Activated CD4-positive, alpha-beta T cell treated with anti-CD3 and anti-CD28 coated beads, Interleukin-2, amount 50 U/mL, for 16 hours (primary cell): ENCODE results near the gene MMP25.
"Not testable (repeated sequence)": the region's sequence is repeated elsewhere in the genome, so short reads cannot be mapped to it uniquely, and the experiment has no call there.

Experiments
- DNase-seq: peaks from one replicate; pipeline ENCODE4 v3.0.0-alpha.2; 2020

The MMP25 gene

DNA sequence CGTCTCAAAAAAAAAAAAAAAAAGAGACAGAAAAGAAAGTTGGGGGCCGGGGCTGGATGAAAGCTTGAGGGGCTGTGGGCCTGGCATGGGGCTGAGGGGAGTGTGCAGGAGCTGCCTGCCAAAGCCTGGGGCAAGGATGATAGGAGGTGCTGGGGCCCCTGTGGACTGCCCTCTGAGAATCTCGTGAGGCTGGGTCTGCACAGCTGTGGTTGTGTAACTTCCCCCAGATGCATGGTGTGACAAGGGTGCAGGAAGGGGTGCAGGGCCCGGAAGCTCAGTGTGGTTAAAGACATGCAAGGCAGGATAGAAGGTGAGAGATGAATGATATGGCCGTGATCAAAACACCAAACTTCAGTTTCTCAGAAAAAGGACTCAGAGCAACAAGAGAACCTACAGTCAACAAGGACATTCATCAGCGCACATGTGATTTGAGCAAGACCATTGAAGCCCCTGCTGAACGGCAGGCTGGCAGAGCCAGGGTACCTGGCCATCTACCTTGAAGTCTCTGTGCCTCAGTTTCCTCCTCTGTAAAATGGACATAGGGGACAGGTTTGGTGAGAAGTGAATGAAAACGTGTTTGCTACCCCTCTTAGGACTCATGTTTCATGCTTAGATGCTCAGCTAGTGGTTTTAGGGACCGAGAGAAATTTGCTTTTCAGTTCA is 28.6 kb downstream of the MMP25 start:
- DNase-seq = peak; percentile 97

DNA sequence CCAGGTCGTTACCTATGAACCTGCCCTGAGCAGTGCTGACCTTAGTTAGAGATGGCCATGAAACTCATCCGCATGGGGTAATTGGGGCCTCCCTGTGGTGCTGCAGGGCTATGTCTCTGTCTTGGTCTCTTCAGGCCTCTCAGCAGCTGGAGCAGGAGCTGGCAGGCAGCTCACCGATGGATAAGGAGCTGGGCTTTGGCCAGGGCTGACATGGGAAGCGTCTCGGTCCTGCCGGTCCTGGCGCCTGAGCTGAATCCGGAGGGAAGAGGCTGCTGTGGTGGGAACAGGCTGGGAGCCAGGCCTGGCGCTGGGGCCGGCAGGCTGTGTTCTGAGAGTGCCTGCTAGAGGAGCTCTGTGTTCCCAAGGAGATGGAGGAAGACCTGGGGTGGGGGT is 29.2 kb downstream of the MMP25 start:
- DNase-seq = peak; percentile 43

DNA sequence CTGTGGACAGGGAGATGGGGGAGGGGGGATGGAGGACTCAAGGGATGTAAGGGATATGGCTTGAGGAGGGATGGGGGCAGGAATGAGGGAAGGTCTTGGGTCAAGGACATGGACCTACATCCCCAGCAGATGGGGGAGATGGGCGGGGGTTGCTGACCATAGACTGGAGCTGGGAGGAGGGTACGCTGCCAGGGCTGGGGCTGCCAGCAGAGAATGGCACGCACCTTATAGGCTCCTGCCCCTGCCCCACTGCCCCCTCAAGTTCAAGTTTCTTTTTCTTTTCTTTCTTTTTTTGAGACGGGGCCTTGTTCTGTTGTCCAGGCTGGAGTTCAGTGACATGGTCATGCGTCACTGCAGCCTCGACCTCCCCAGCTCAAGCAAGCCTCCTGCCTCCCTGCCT is 29.6 kb downstream of the MMP25 start:
- not testable (repeated sequence) for DNase-seq

DNA sequence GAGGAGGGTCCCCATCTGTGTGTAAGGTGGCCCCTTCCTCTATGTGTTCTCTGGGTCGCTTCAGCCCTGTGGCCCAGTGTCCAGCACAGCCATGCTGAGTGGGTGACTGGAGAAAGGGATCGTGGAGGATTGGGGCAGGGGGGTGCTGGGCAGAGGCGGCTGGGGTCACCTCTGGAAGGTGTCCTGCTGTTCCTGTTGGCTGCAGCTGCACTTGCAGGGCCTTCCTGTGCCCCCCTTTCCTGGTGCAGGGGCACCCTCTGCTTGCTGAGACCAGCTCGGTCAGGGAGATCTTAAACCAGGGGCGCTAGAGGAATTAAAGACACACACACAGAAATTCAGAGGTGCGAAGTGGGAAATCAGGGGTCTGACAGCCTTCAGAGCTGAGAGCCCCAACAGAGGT is 30.2 kb downstream of the MMP25 start:
- no peak for DNase-seq

DNA sequence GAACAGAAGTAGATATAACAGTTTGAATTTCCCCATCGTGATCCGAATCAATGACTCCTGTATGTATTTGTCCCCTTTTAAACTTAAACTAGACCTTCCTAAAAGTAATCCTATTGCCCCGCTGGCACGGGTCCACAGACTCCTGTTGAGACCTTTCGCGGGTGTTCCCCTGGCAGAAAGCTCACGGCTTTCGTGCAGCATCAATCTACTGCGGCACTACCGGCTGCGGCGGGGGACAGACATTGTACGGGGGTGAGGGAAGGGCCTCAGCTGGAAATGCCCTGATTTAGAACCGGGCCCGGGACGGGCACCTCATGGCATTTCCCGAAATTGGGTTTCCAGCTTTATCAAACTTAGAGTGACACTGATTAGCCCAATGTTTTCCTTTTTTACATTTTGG is 33.7 kb downstream of the MMP25 start:
- no peak for DNase-seq

DNA sequence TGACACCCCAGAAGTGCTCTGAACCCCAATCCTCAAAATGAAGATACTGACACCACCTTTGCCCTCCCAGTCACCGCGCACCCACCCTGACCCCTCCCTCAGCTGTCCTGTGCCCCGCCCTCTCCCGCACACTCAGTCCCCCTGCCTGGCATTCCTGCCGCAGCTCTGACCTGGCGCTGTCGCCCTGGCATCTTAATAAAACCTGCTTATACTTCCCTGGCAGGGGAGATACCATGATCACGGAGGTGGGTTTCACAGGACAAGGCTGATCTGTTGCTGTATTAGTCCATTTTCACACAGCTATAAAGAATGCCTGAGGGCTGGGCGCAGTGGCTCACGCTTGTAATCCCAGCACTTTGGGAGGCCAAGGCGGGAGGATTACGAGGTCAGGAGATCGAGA is 35.6 kb downstream of the MMP25 start:
- not testable (repeated sequence) for DNase-seq

DNA sequence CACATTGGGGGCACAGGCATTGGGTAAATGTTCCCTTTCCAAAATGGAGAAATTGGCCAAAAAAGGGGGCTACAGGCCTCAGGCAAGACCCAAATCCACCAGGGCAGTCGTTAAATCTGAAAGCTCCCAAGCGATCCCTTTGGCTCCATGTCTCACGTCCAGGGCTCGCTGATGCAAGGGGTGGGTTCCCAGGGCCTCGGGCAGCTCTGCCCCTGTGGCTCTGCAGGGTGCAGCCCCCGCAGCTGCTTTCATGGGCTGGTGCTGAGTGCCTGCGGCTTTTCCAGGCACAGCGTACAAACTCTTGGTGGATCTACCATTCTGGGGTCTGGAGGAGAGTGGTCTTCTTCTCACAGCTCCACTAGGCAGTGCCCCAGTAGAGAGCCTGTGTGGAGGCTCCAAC is 37.0 kb downstream of the MMP25 start:
- not testable (repeated sequence) for DNase-seq

DNA sequence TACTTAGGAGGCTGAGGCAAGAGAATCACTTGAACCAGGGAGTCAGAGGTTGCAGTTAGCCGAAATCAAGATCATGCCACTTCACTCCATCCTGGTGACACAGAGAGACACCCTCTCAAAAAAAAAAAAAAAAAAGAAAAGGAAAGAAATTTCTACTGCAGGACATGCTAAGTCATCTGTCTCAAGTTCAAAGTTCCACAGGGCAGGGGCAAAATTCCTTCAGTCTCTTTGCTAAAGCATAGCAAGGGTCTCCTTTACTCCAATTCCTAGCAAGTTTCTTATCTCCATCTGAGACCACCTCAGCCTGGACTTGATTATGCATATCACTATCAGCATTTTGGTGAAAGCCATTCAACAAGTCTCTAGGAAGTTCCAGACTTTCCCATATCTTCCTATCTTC is 38.1 kb downstream of the MMP25 start:
- no peak for DNase-seq

DNA sequence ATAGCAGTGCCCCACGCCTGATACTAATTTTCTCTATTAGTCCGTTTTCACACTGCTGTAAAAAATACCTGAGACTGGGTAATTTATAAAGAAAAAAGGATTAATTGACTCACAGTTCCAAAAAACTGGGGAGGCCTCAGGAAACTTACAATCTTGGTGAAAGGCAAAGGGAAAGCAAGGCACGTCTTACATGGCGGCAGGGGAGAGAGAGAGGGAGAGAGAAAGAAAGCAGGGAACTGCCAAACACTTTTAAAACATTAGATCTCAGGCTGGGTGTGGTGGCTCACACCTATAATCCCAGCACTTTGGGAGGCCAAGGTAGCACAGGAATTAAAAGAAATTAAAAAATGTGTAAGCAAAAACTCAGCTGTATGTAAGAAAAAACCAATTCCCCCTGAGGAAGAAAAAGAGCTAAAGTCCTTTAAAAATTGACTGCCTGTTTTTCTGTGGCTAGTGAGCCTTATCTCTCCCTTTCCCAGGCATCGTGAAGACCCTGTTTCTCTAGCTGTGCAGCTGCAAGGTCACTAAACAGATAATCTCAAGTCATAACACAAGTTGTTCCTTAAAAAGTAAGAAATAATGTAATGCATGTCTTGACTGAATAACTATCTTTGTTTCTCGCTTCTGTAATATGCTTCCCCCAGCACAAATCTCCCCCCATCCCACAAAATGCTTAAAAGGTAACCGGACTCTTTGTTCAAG is 38.8 kb downstream of the MMP25 start:
- no peak for DNase-seq

DNA sequence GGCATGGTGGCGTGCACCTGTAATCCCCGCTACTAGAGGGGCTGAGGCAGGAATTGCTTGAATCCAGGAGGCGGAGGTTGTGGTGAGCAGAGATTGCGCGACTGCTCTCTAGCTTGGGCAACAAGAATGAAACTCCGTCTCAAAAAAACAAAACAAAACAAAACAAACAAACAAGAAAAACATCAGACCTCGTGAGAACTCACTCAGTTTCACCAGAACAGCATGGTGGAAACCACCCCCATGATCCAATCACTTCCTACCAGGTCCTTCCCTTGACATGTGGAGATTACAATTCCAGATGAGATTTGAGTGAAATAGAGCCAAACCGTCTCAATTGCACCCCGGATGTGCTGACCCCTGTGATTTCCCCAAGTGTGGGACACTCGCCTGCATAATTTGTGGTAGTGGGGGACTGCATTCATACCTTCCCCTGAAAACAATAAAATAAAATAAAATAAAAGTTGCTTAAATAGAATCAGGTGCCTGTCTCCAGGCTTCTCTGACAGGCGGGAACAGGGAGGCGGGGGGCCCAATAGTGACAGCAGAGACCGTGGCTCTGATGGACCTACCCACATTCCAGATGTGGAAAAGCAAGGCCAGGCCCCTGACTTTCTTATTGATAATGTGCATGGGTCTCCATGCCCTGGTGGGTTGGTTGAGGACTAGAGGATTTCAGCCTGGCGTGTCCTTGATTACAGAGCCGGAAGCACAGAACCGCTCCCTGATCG is 39.7 kb downstream of the MMP25 start:
- no peak for DNase-seq

DNA sequence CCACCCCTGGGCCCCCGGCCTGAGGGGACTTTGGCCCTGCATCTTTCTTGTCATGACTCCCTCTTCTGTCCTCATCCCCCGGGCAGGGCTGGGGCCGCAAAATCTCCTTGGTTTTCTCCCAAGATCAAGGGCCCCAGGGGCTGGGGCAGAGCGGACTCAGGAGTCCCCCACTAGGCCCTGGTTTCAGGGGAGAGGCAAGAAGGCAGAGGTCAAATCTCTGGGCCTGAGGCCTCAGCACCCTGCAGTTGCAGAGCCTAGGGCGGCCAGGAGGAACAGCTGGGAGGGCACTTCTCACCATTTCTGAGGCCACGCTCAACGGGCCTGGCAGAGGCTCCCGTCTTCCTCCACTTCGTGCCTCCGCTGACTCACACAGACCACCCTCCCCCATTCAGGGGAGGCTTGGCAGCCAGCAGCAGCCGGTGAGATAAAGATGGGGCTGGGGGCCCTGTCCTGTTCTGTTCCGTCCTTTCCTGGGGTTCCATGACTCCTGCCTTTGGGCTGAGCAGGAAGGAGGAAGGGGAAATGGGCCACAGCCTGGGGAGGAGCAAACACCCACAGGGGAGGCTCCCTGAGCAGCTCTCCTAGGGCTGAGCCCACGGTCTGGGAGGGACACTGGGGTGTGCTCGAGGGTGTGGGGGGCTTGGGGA is 40.4 kb downstream of the MMP25 start:
- no peak for DNase-seq

DNA sequence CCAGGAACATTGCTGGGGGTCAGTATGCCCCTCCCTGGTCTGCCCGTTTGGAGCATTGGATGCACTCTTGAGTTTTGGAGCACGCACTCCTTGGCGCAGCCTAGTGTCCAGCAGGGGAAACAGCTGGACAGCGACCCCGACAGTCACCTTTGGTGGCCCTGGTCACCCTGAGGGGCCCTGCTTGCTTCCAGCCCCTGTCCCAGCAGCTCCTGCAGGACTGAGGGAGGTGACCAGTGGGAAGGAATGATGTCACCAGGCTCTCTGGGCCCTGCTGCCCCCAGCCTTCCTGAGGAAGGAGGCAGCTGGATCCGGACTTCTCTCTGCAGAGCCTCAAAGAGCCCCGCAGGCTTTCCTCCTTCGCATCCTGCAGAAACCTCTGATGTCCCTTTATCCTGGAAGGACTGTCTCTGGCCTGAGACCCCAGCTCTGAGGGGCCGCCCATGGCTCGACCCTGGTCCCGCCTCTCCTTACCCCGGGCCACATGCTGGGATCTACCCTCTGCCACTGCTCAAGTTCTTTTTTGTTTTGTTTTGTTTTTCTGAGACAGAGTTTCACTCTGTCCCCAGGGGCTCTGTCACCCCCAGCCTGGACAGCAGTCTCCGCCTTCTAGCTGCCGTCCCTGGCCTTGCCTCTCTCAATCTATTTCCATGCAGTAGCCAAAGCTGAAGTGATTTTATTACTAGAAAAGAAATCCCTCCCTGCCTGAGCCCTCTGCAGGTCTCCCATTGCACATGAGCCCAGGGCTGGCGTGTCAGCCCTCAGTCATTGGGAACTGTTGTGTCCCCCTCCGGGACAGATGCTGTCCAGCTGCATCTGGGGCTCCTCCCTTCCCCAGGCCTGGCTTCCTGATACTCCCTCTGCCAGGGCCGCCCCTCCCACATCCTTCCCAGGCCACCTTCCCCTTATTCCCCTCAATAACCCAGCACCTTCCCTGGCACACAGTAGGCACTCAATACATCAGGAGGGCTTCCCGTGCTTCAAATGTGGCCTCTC is 41.2 kb downstream of the MMP25 start:
- DNase-seq = no peak

DNA sequence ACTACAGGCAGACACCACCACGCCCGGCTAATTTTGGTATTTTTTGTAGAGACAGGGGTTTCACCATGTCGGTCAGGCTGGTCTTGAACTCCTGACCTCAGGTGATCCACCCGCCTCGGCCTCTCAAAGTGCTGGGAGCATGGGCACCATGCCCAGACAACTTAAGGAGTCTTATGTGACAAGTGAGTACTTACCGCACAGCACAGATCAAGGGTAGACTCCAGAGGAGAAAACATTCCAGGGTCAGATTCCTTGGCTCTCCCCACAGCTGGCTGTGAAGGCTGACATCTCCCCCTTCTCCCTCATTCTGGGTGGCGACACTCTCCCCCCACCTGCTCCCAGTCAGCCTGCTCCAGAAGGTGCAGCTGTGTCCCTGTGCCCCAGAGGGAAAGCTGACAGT is 42.1 kb downstream of the MMP25 start:
- no peak for DNase-seq

DNA sequence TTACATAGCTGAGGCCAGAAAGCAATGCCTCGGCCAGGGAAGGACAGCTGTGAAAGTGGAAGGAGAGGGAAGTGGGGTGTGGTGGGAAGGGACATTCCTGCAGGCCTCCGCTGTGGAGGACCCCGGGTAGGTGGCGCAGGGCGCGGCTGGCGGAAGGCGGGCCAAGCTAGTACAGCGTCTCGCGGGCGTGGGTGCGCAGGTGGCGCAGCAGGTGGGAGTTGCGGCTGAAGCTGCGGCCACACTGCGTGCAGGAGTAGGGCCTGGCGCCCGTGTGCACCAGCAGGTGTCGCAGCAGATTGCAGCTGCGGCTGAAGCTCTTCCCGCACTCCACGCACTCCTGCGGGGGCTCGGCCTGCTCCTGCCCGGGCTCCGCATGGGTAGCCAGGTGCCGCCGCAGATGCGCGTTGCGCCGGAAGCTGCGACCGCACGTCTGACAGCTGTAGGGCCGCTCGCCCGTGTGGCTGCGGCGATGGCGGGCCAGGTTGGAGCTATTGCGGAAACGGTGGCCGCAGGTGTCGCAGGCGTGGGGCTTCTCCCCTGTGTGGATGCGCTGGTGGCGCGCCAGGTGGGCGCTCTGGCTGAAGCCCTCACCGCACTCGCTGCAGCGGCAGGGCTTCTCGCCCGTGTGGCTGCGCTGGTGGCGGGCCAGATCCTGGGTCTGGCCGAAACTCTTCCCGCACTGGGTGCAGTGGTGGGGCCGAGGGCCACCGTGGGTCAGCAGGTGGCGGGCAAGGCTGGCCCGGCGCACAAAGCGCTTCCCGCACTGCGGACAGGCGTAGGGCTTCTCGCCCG is 42.8 kb downstream of the MMP25 start:
- no peak for DNase-seq

DNA sequence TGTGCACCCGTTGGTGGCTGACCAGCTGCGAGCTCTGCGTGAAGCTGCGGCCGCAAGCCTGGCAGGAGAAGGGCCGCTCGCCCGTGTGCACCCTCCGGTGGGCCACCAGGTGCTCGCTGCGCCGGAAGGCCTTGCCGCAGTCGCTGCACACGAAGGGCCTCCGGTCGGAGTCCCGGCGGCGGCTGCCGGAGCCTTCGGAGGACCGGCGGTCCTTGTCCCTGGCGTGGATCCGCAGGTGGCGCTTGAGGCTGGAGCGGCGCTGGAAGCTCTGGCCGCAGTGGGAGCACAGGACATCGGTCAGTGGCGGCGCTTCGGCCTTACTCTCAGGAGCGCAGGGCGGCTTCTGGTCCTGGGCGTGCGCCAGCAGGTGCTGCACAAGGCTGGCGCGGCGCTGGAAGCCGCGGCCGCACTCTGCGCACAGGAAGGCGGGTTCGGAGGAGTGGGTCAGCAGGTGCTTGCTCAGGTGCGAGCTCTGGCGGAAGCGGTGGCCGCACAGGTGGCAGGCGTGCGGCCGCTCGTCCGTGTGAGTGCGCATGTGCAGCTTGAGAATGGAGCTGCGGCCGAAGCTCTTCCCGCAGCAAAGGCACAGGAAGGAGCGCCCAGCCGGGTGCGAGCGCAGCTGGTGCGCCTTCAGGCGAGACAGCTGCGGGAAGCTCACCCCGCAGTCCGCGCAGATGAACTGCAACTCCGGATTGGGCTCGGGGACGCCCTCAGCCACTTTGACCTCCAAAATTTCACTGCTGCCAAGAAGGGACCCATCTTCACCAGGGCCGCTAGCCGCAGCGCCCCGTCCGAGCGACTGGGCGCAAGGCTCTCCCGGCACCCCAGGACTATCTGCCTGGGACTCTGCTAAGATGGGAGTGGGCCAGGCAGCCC is 43.6 kb downstream of the MMP25 start:
- DNase-seq = no peak

DNA sequence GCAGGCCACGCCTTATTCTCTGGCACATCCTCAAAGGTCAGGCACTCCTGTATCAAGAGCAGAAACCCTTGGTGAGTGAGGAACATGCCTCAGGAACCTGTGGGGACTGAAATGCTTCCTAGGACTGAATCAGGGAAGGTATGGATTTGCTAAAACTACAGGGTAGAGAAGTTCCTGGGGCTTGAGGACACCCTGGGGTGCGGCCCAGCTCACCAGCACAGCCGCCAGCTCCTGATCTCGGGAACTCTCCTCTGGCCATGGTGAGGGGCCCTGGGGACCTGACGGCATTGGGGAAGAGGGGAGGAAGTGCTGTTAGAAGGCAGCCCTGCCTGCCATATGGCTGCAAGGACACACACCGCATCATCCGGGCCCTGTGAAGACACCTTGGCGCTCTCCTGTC is 45.2 kb downstream of the MMP25 start:
- DNase-seq = no peak

DNA sequence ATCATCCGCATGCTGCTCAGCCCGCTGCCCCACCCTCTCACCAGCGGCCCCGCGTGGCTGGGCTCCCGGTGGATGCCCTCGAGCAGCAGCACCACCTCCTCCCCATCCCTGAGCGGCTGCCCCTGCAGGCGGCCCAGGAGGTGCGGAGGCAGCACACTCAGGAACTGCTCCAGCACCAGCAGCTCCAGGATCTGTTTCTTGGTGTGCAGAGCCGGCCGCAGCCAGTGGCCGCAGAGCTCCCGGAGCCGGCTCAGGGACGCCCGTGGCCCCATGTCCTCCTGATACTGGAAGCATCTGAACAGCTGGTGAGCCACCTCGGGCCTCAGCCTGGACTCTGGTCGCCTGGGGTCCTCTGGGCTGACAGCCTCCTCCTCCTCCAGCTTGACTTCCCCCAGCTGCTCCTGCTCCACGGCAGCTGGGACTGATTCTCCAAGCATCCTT is 46.2 kb downstream of the MMP25 start:
- DNase-seq = no peak

DNA sequence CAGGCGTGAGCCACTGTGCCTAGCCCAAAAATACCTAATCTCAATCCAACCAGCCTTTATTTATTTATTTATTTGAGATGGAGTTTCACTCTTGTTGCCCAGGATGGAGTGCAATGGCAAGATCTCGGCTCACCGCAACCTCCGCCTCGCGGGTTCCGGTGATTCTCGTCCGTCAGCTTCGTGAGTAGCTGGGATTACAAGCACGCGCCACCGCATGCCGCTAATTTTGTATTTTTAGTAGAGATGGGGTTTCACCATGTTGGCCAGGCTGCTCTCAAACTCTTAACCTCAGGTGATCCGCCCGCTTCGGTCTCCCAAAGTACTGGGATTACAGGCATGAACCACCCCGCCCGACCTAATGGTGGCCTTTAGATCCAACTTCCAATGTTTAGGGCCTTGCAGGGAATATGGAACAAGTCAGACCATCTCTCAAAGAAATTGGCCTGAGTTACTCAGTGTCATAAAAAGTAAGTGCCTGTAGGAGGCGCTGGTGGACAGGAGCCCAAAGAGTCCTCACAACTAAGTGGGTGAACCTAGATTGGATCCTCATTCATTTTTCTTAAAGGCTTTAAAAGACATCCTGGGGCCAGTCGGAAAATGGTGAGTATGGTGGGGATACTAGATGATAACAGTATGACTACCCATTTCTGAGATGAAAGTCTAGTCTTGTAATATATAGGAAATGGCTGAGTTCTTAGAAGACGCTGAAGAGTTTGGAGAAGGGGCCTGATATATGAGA is 48.1 kb downstream of the MMP25 start:
- DNase-seq = peak; percentile 71

DNA sequence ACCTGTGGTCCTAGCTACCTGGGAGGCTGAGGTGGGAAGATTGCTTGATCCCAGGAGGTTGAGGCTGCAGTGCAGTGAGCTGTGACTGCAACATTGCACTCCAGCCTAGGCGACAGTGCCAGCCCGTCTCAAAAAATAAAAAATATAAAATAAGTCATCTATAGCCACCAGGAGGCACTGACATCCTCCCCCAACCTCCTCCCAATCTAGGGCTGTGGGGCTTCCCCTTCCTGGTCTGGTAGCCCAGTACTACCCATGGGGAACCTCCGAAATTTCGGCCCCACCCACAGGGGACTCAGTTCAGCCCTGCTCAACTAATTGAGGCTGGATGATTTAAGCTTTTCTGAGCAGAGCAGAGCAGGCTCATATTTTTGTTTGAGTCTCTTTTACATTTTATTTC is 49.5 kb downstream of the MMP25 start:
- peak; percentile 80 for DNase-seq

DNA sequence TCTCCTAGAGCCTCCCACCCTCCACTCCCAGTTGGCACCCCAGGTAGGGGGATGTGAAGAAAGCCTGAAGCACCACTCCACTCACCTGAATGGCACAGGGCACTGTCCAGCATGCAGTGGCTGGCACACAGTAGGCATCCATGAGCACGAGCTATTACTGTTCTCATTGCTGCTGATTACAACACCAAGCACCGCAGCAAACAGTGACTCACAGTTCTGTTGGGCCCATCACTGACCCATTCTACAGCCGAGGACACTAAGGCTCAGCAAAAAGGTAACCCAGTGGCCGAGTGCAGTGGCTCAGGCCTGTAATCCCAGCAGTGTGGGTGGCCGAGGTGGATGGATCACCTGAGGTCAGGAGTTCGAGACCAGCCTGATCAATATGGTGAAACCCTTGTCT is 50.0 kb downstream of the MMP25 start:
- DNase-seq = no peak
